Prostate gland (tissue), 2 donors: Measurements from ENCODE around the gene MEST.

Source experiments
- CTCF ChIP-seq, 4 experiments: fragments of 200-600 bp in 2 of 4; fragments of 450-650 bp in 2 of 4; sonication (generic) in 2 of 4; IDR thresholded peaks; 1 replicate in 3 of 4; 2 replicates in 1 of 4; pipeline ENCODE4 v1.5.1; 2016 to 2019; ENCODE audit warnings: antibody characterized with exemption in 4 of 4, mild to moderate bottlenecking in 2 of 4, moderate library complexity in 2 of 4
- POLR2AphosphoS5 ChIP-seq: sonication (generic); formaldehyde crosslinking; IDR thresholded peaks from one replicate; pipeline ENCODE4 v1.6.1; 2017; ENCODE audit warnings: antibody characterized with exemption

GRCh38 chr7:130490311-130490791 lies 1.5 kb upstream of the MEST start:
- no peak for TF ChIP-seq CTCF (IDR thresholded peaks at IDR 0.05)
- no peak for TF ChIP-seq POLR2AphosphoS5
